ENCODE results near the gene NRBF2. TPM values are rescaled to one million over a fixed set of nuclear protein-coding genes. Genes with fewer than 3 reads are reported as not detected.

Gene NRBF2
- total RNA-seq, 2 donors from 2014 or later, result 27.5 to 28.9 TPM

- 83 to 93% methylated on average over 3 of the region's 3 CpGs for WGBS, 2 experiments (ENCODE audit: insufficient coverage in 1 of 2, insufficient read length in 1 of 2)
- peaks cover 5% of the 10 kb centered on the region for H3K4me1 Mint-ChIP-seq
- H3K9me3 ChIP-seq (ENCODE audit: control insufficient read depth, low read length), result no peaks in the 10 kb centered on the region
- peak; percentile 92 for TF ChIP-seq CTCF (conservative IDR thresholded peaks at IDR 0.05)
- H3K4me3 ChIP-seq (ENCODE audit: low read length), result no peak overlapping the region
- H3K9me3 Mint-ChIP-seq, result no peaks in the 10 kb centered on the region
- H3K27me3 Mint-ChIP-seq (ENCODE audit: insufficient read depth), result no peaks in the 10 kb centered on the region
- H3K27me3 ChIP-seq (ENCODE audit: control insufficient read depth, insufficient read depth, low read length, poor library complexity, severe bottlenecking), result no peaks in the 10 kb centered on the region
- H3K9ac ChIP-seq (ENCODE audit: extremely low read depth, low read length, poor library complexity, severe bottlenecking), result no peak overlapping the region
- H3K4me3 Mint-ChIP-seq, result no peak overlapping the region
- no peak overlapping the region for H3K27ac ChIP-seq (ENCODE audit: low read depth, low read length)
- H3K36me3 Mint-ChIP-seq (ENCODE audit: low read depth), result peaks cover 28% of the 10 kb centered on the region
- no peak overlapping the region for H3K27ac Mint-ChIP-seq
- DNase-seq, result peak; percentile 76
- H3K4me1 ChIP-seq (ENCODE audit: control insufficient read depth, insufficient read depth, low read length), result no peaks in the 10 kb centered on the region
- H3K36me3 ChIP-seq (ENCODE audit: control insufficient read depth, insufficient read depth, low read length), result peaks cover 25% of the 10 kb centered on the region
These were observed 24.9 kb downstream of the NRBF2 start for GRCh38 chr10:63157845-63158624.

GRCh38 chr10:63161592-63161991, 28.5 kb downstream of the NRBF2 start:
- no peak overlapping the region for H3K4me3 ChIP-seq (ENCODE audit: low read length)
- H3K36me3 ChIP-seq (ENCODE audit: control insufficient read depth, insufficient read depth, low read length), result peaks cover 24% of the 10 kb centered on the region
- H3K27ac Mint-ChIP-seq, result no peak overlapping the region
- TF ChIP-seq CTCF (conservative IDR thresholded peaks at IDR 0.05), result no peak
- H3K27me3 ChIP-seq (ENCODE audit: control insufficient read depth, insufficient read depth, low read length, poor library complexity, severe bottlenecking), result no peaks in the 10 kb centered on the region
- H3K4me1 ChIP-seq (ENCODE audit: control insufficient read depth, insufficient read depth, low read length), result no peaks in the 10 kb centered on the region
- peaks cover 25% of the 10 kb centered on the region for H3K36me3 Mint-ChIP-seq (ENCODE audit: low read depth)
- DNase-seq, result no peak
- H3K4me1 Mint-ChIP-seq, result peaks cover 5% of the 10 kb centered on the region
- no peaks in the 10 kb centered on the region for H3K9me3 Mint-ChIP-seq
- 100% methylated on average over 2 of the region's 2 CpGs; no CpG with 5 or more reads in 1 of the 2 experiments for whole genome bisulfite sequencing, 2 experiments (ENCODE audit: insufficient coverage in 1 of 2, insufficient read length in 1 of 2)
- no peak overlapping the region for H3K9ac ChIP-seq (ENCODE audit: extremely low read depth, low read length, poor library complexity, severe bottlenecking)
- no peaks in the 10 kb centered on the region for H3K27me3 Mint-ChIP-seq (ENCODE audit: insufficient read depth)
- no peaks in the 10 kb centered on the region for H3K9me3 ChIP-seq (ENCODE audit: control insufficient read depth, low read length)
- H3K27ac ChIP-seq (ENCODE audit: low read depth, low read length), result no peak overlapping the region
- no peak overlapping the region for H3K4me3 Mint-ChIP-seq

- H3K4me3 ChIP-seq (ENCODE audit: low read length), result no peak overlapping the region
- Mint-ChIP-seq H3K27ac (no peak overlapping the region), H3K36me3 (ENCODE audit: low read depth) (peaks cover 35% of the 10 kb centered on the region), H3K4me1 (peaks cover 4% of the 10 kb centered on the region), H3K4me3 (no peak overlapping the region), H3K27me3 (ENCODE audit: insufficient read depth) (no peaks in the 10 kb centered on the region), H3K9me3 (no peaks in the 10 kb centered on the region)
- WGBS, 2 experiments (ENCODE audit: insufficient coverage in 1 of 2, insufficient read length in 1 of 2), result 92 to 100% methylated on average over 1 to 2 of the region's 2 CpGs
- H3K9ac ChIP-seq (ENCODE audit: extremely low read depth, low read length, poor library complexity, severe bottlenecking), result no peak overlapping the region
- no peaks in the 10 kb centered on the region for H3K27me3 ChIP-seq (ENCODE audit: control insufficient read depth, insufficient read depth, low read length, poor library complexity, severe bottlenecking)
- TF ChIP-seq CTCF (conservative IDR thresholded peaks at IDR 0.05), result no peak
- no peaks in the 10 kb centered on the region for H3K4me1 ChIP-seq (ENCODE audit: control insufficient read depth, insufficient read depth, low read length)
- DNase-seq, result no peak
- H3K27ac ChIP-seq (ENCODE audit: low read depth, low read length), result no peak overlapping the region
- peaks cover 49% of the 10 kb centered on the region for H3K36me3 ChIP-seq (ENCODE audit: control insufficient read depth, insufficient read depth, low read length)
- H3K9me3 ChIP-seq (ENCODE audit: control insufficient read depth, low read length), result no peaks in the 10 kb centered on the region
These were observed 31.1 kb downstream of the NRBF2 start for GRCh38 chr10:63164166-63164623.
